GM18868 (cell line): ENCODE results near the gene STEEP1.
A peak's percentile ranks its signal among the peaks of the same experiment; 100 is the strongest.
"Not testable (repeated sequence)": the region's sequence is repeated elsewhere in the genome, so short reads cannot be mapped to it uniquely, and the experiment has no call there.

ENCODE experiments used
- ATAC-seq: cut with Tn5 transposase; IDR thresholded peaks from one replicate; pipeline ENCODE4 v1.9.1; 2021; ENCODE audit warnings: mild to moderate bottlenecking, moderate library complexity; ENCODE audit not compliant: unreplicated experiment

STEEP1 gene

DNA sequence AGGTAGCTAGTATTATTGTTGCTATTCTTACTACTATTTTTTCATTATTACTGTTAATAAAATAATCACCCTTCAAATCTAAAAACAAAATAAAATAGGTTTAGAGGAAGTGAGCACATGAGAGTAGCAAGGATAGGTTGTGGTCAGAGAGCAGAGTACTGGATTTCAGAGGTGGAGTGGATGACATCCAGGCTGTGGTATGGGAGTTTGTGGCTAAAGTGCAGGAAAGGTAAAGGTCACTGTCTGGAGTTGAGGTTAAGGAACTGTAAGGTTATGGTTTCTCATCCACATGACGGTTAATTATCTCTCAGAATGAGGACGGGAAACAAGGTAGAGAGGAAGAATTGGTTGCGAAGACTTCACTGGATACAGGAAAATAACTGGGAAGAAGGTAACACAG is 27.7 kb downstream of the STEEP1 start:
- ATAC-seq: no peak

DNA sequence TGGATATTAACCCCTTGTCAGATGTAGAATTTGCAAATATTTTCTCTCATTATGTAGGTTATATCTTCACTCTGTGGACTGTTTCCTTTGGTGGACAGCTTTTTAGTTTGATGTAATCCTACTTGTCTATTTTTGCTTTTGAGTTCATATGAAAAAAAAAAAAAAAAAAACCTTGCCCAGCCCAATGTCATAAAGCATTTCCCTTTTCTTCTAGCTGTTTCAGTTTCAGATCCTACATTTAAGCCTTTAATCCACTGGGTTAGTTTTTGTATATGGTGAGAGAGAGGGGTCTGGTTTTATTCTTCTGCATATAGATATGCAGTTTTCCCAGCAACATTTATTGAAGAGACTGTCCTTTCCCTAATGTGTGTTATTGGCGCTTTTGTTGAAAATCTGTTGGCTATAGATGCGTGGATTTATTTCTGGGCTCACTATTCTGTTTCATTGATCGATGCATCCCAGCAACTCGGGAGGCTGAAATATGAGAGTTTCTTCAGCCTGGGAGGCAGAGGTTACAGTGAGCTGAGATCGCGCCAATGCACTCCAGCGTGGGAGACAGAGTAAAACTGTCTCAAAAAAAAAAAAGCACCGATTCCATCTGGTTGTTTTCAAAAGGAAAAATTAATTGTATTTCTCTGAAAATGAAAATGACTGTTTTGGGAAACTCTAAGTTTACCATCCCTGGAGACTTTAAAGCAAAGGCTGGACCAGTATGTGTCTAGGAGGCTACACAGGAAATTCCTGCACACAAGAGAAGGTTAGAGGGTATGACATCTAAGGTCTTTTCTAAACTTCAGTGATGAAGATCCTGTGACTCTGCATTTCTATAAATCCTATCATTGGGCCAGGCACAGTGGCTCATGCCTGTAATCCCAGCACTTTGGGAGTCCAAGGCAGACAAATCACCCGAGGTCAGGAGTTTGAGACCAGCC is 35.6 kb downstream of the STEEP1 start:
- ATAC-seq: no peak

DNA sequence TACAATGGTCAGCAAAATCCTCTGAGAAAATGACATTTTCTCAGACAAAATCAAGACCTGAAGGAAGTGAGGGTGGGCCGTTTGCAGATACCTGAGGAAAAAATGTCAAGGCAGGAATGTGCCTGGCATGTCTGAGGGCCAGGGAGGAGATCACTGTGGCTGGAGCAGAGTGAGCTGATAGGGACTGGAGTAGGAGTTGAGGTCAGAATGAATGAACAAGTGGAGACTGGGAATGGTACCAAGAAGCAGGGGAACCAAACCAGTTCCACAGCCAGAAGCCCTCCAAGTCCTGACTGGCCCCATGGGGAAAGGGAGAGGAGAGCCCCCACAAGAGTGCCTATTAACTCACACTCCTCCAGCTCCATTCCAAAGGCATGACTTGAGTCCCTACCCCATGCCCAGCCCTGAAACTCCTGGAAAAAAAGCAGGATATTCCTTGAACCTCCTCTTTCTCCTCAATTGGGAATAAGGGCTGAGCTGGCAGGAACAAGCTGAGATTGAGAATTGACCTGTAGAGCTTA is 41.5 kb downstream of the STEEP1 start:
- no peak for ATAC-seq

DNA sequence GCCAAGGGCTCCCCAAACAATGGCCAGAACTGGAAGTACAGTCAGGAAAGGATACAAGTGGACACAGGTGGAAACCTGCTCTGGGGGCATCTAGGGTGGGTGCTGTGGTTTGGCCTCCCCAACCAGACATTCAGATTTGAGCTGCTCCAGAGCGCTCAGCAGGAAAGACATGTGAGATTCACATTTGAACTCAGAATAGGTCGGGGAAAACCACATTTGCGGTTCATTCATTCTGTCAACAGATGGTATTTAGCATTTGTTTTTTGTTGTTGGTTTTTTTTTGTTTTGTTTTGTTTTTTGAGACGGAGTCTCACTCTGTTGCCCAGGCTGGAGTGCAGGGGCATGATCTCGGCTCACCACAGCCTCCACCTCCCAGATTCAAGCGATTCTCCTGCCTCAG is 44.0 kb downstream of the STEEP1 start:
- no peak for ATAC-seq

DNA sequence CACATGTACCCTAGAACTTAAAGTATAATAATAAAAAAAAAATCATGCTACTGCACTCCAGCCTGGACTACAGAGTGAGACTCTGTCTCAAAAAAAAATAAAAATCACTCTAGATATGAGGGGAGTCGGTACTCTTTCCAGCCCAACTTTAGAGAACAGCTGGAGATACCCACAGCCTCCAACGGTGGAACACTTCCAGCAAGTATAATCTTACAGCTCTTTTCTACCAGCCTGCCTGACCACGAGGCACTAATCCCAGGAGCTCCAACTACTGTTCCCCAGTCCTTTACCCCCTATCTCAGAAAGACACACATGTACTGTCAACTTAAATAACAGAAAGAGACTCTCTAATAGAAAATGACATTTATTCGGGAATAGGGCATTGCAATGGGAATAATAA is 46.8 kb downstream of the STEEP1 start:
- ATAC-seq: no peak

DNA sequence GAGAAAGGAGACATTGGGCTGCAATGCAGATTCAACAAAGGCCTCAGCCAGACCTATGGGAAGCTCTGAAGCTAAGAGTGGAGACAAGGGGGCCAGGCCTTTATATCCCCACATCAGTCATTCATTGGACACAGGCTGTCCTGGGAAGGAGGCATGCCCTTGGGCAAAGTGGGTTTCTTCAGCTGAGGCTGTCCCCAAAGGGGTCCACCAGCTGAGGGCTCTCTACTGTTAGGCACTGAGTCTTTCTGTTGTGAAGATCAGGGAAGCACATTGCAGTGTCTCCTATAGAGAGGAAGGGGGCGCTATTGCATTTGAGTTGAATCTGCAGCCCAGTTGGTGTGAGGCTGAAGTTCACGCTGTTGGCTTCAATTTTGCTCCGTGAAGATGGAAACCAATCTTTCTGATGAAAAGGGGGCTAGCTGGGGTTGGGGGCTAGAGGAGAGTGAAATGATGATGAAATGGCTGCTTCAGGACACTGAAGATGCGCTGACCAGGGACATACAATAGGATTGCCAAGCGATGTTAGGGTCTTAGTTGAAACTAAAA is 49.0 kb downstream of the STEEP1 start:
- ATAC-seq: peak; percentile 85

DNA sequence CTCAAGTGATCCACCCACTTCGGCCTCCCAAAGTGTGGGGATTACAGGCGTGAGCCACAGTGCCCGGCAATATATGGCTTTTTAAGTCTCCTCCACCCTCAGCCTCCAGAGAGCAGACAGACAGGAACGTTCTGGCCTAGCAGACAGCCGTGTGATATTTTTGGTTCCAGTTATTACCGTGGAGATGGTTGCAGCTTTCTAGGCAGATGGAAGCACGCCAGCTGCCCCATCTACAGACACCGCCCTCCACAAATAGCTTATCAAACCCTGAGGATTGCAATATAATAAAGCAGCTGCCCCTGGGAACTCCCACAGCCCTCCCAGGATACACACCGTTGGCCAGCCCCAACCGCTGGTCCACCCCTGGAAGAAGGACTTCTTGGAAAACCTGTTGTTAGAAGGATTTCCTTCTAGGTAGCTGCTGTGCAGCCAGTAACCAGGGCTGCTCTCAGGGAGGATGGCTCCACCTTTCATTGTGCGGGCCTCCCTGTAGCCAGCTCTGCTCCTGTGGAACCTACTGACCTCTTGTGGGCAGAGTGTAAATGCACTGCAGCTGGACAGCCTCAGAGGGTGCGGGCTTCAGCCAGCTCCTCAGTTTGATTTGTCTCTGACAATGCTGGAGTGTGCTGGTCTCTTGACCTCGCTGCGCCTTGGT is 52.9 kb downstream of the STEEP1 start:
- peak; percentile 59 for ATAC-seq

DNA sequence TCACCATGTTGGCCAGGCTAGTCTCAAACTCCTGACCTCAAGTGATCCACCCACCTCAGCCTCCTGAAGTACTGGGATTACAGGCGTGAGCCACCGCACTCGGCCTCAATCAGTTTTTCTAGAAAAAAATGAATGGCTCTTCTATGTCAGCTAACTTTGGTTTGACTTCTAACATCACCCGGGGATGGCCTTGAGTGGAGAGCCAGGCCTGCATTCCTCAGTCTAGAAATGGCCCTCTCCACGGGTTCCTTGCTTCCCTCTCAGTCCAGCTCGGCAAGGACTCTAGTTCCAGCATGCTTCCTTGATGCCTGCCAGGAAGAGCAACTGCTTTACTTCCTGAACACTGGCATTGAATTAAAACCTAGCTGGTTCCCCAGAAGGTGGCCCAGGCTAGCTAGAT is 58.0 kb downstream of the STEEP1 start:
- ATAC-seq: no peak

DNA sequence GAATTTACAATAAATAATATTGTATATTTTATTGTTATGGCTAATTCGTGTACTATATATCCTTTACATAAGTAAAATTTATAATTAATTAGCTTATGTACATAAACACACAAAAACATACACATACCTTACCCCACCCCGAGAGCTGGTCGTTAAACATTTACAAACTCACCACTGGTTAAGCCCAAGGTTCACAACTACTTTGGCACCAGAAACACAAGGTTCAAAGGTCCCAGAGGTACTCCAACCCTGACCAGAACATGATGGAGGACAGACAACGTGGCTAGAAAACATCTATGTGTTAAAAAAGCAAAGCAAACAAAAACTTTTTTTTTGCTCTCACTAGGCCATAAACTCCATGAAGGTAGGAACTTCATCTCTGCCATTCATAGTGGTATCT is 59.3 kb downstream of the STEEP1 start:
- no peak for ATAC-seq

DNA sequence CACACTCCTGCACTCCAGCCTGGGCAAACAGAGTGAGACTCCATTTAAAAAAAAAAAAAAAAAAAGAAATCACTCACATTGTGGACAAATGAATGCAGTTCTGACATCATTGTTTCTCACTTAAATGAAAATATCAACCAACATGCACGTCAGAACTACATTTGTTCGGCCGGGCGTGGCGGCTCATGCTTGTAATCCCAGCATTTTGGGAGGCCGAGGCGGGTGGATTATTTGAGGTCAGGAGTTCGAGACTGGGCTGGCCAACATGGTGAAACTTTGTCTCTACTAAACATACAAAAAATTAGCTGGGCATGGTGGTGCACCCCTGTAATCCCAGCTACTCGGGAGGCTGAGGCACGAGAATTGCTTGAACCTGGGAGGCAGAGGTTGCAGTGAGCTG is 60.1 kb downstream of the STEEP1 start:
- ATAC-seq: not testable (repeated sequence)

DNA sequence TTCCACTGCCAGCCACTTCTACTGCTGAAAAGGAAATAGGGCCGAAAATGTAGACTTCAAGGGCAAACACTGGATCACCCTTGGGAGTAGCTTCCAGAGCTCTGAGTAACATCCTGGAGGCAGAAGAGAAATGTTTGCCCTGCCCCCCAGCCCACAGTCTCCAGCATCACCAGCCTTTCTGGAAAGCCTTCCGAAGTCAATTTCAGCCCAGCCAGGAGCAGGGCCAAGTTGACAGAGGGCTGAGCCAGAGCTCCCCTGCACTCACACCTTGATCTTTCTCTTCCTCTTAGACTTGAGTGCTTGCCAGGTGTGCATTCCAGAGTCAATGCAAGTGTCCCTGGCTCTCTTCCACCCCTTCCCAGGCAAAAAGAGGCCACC is 61.7 kb downstream of the STEEP1 start:
- no peak for ATAC-seq

DNA sequence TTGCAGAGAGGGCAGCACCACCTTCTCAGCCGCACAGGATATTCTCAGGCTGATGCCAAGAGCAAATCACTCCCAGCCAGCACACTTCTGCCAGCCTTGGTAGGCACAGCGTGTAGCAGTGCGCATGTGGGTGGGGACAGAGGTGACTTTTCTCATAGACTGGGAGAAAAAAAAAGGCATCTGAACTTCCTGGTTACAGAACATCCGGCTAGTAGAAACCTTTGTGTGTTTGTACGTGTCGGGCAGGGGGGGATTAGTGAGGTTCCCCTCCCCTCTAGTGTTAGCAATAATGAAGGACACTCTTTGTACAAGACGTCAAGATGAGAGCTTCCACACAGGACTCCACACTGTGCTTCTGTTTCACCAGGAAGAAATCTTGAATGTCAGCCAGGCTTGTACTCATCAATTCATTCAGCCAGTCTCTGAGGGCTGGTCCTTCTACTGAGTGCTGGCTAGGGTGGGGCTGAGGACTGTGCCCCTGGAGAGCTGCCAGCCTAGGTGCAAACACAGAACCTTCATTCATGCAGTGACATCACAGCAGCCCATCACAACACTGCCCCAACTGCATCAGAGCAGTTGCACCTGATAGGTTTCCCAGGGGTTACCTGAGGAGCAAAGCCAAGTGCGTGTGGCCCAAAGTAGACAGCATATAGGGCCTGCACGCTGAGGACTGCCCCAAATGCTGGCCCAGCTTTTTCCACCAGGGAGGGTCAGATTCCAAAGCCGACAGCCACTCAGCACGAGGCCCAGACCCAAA is 62.3 kb downstream of the STEEP1 start:
- no peak for ATAC-seq

DNA sequence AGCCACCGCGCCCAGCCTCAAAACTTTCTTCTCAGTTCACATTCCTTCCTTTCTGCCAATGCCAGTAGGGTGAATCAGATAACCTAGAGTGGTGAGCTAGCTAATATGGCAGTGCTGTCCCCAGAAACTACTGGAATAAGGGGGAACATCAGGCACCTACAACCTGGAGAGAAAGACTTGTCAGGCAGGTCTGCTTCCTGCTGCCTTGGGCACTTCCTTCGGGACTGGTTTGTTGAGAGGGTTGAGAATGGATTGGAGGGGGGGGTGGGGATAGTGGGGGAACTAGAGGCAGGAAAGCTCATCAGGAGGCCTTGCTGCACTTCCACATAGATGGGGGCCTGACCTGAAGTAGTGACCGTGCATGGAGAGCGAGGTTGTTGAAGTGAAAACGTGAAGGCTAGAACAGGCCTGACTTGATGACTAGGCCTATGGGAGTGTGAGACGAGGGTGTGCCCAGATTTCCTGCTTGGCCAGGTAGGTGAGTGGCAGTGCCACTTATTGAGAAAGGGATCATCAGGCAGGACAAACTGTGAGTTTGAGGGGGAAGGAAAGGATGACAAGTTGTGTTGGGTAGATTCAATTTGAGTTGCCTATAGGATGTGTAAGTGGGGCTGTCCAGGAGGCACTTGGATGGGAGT is 63.6 kb downstream of the STEEP1 start:
- ATAC-seq: no peak

DNA sequence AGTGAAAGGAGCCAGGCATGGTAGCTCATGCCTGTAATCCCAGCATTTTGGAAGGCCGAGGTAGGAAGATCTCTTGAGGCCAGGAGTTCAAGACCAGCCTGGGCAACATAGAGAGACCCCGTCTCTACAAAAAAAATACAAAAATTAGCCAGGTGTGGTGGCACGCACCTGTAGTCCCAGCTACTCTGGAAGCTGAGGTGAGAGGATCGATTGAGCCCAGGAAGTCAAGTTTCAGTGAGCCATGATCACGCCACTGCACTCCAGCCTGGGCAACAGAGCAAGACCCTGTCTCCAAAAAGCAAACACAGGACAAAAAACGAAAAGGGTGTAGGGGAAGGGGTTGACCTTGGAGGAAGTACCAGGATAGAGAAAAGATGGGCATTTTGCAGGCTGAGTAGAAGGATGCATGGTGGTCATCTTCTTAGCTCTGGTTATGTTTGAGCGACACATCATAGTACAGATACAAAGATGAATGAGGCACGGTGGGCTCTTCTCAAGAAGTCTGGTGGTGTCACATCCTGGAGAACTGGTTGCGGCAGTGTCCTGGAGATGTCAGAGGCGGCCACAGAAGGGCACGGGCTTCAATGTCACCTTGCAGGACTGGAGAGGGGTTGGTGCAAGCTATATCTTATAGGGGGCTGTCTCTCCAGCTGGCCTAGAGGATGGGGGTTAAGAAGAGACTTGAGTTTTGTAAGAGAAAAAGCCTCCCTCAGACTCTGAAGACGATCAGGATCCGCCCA is 65.0 kb downstream of the STEEP1 start:
- no peak for ATAC-seq

DNA sequence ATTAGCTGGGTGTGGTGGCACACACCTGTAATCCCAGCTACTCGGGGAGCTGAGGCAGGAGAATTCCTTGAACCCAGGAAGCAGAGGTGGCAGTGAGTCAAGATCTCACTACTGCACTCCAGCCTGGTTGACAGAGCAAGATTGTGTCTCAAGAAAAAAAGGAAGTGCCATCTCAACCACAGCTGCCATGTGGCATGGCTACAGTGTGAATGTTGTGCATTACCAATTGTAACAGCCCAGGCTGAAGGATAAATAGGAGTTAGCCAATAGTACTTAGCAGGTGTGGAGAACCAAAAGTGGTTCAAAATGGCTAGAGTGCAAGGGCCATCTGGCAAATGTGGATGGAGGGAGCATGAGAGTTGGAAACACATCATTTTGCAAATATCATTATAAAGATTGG is 68.0 kb downstream of the STEEP1 start:
- ATAC-seq: no peak

DNA sequence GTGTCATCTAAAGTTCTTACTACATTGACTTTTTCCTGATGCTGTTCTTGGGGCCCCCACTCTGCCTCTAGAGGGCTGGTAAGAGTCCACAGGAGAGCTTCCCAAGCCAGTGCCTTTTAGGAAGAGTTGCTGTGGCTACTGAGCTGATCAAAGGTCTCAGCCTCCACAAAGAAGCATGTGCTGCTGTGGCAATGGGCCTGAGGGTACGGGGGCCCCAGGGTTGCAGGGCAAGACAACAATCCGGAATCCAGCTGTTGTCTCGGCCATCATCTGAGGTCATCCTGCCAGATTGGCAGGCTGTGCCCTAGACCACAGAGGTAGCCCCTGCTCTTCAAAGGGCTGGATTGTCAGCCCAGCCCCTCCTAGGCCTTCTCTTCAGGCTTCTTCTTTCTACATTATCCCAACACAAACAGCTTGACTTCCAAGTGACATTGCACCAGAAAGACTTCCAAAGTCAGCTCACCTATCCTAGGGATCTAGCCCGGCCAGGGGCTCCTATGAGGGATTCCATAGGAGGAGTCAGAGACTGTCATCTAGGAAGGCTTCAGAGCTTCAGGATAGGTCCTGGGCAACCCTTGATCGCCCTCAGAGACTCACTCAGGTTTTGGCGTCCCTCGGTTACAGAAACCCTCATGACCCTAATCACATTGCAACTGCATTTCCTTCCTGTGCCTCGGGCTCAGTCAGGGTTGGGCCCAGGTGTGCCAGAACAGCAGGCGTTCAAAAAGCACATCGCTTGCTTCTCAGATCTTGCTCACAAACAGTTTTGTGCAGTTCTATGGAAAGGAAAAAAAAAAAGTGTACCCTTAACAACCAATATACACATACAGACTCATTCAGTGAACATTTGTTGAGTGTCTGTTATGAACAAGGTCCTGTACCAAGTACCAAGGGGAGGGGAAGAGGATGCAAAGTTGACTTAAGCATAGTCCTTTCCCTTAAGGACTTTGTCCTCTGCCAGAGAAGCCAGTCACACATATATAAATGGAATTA is 69.2 kb downstream of the STEEP1 start:
- ATAC-seq: no peak

DNA sequence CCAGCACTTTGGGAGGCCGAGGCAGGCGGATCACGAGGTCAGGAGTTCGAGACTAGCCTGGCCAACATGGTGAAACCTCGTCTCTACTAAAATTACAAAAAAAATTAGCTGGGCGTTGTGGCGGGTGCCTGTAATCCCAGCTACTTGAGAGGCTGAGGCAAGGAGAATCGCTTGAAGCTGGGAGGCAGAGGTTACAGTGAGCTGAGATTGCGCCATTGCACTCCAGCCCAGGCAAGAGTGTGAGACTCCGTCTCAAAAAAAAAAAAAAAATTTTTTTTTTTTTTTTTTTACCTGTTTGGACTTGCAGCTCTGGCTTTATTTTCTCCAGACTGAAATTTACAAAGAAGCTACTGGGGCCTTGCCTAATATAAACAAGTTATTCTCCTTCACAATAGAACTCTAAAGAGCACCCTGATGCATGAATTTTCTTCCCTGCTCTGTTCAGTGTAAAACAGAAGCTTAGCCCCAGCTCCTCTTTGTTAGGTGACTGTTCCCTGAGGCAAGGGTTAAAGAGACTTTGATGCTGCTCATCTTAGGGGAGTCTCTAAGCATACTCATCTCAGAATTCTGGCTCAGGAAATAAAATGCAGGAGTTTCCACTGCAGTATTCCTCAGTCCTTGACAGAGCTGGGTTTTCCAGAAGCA is 71.2 kb downstream of the STEEP1 start:
- not testable (repeated sequence) for ATAC-seq

DNA sequence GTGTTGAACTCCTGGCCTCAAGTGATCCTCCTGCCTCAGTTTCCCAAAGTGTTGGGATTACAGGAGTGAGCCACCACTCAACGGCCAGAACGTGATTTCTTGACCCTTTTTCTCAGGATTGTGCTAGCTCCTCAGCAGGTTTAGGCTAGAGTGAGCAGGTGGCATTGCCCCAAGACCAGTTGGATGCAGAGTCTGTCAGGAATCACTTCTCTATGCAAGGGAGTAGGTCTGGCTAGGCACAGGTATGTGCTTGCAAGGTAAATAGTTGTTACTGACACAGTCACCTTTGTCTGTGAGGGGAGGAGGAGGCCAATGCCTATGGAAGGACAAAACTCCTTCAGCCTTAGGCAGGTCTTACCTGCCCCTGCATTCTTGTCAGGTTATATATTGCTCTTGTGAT is 72.7 kb downstream of the STEEP1 start:
- ATAC-seq: no peak
